GOT3 (cell line): ENCODE measurements around the gene CHST11.
"Not testable (repeated sequence)": the region's sequence is repeated elsewhere in the genome, so short reads cannot be mapped to it uniquely, and the experiment has no call there.

Experiments used
- DNase-seq: peaks from one replicate; lab custom pipeline; 2025; ENCODE audit warnings: mixed read lengths; lab: John Stamatoyannopoulos, UW

The CHST11 gene

GRCh38 chr12:104604070-104604994 is 147.6 kb downstream of the CHST11 start:
- DNase-seq, result no peak

GRCh38 chr12:104604995-104605675 is 148.4 kb downstream of the CHST11 start:
- no peak for DNase-seq

GRCh38 chr12:104605685-104606084 is 148.9 kb downstream of the CHST11 start:
- no peak for DNase-seq

GRCh38 chr12:104608998-104609397 is 152.2 kb downstream of the CHST11 start:
- DNase-seq, result no peak

- DNase-seq, result no peak
These were observed 152.7 kb downstream of the CHST11 start for GRCh38 chr12:104609445-104609844.

- DNase-seq, result no peak
These were observed 153.9 kb downstream of the CHST11 start for GRCh38 chr12:104610513-104611235.

- DNase-seq, result no peak
These were observed 154.9 kb downstream of the CHST11 start for GRCh38 chr12:104611671-104612070.

GRCh38 chr12:104613372-104613771 is 156.6 kb downstream of the CHST11 start:
- DNase-seq, result not testable (repeated sequence)

- DNase-seq, result no peak
These were observed 158.4 kb downstream of the CHST11 start for GRCh38 chr12:104615048-104615561.

GRCh38 chr12:104618691-104619090 is 161.9 kb downstream of the CHST11 start:
- DNase-seq, result no peak

GRCh38 chr12:104619305-104619704 is 162.6 kb downstream of the CHST11 start:
- DNase-seq, result no peak

GRCh38 chr12:104620837-104621531 is 164.2 kb downstream of the CHST11 start:
- DNase-seq, result no peak

GRCh38 chr12:104622928-104623327 is 166.2 kb downstream of the CHST11 start:
- DNase-seq, result no peak

- no peak for DNase-seq
These were observed 167.1 kb downstream of the CHST11 start for GRCh38 chr12:104623883-104624282.

GRCh38 chr12:104624529-104624928 is 167.8 kb downstream of the CHST11 start:
- no peak for DNase-seq

GRCh38 chr12:104626069-104626837 is 169.5 kb downstream of the CHST11 start:
- no peak for DNase-seq

GRCh38 chr12:104627231-104627989 is 170.7 kb downstream of the CHST11 start:
- no peak for DNase-seq

GRCh38 chr12:104627990-104628830 is 171.5 kb downstream of the CHST11 start:
- DNase-seq, result no peak

GRCh38 chr12:104628831-104629135 is 172.0 kb downstream of the CHST11 start:
- DNase-seq, result no peak
